ENCODE results near the gene EGFL7. TPM values are rescaled to one million over a fixed set of nuclear protein-coding genes. Genes with fewer than 3 reads are reported as not detected.
A peak's percentile ranks its signal among the peaks of the same experiment; 100 is the strongest.

Gene EGFL7
- total and polyA plus RNA-seq, 2 of the 13 experiments (the other 11 are each of a cell fraction or from before 2014, with no cell fraction given) = 0.20 to 5.1 TPM

DNA sequence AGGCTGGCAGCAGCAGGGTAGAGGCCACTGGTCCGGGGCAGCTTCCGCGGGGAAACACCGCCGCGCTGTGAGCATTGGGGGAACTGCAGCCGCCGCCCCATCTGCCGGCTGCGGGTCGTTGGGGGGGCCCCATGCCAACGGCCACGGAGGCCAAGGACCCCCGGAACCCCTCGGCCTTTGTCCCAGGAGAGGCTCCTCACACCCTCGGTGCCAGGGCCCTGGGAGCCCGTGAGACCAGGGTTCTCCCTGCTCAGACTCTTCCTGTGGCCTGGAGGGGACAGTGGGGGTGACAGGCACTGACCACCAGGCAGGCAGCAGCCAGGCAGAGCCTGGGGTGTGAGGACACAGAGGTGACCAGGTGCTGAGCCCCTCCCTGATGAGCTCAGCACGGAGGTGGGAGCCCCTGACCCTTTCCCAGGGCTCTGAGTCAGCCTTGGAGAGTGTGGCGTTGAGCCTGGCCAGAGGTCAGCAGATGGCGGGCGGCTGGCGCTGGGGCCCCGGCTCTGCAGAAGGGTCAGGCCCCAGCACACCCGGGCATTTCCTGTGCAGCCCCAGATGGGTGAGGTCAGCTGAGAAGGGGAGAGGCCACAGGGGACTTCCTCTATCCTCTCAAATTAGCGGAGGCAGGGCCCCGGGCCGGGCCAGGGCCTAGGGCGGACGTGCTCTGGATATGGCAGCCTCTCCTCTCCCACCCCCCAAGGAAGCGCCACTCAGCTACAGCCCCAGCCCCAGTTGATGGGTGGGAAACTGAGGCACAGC is 17.9 kb upstream of the EGFL7 start (continued):
- TF ChIP-seq, protein P1, sequence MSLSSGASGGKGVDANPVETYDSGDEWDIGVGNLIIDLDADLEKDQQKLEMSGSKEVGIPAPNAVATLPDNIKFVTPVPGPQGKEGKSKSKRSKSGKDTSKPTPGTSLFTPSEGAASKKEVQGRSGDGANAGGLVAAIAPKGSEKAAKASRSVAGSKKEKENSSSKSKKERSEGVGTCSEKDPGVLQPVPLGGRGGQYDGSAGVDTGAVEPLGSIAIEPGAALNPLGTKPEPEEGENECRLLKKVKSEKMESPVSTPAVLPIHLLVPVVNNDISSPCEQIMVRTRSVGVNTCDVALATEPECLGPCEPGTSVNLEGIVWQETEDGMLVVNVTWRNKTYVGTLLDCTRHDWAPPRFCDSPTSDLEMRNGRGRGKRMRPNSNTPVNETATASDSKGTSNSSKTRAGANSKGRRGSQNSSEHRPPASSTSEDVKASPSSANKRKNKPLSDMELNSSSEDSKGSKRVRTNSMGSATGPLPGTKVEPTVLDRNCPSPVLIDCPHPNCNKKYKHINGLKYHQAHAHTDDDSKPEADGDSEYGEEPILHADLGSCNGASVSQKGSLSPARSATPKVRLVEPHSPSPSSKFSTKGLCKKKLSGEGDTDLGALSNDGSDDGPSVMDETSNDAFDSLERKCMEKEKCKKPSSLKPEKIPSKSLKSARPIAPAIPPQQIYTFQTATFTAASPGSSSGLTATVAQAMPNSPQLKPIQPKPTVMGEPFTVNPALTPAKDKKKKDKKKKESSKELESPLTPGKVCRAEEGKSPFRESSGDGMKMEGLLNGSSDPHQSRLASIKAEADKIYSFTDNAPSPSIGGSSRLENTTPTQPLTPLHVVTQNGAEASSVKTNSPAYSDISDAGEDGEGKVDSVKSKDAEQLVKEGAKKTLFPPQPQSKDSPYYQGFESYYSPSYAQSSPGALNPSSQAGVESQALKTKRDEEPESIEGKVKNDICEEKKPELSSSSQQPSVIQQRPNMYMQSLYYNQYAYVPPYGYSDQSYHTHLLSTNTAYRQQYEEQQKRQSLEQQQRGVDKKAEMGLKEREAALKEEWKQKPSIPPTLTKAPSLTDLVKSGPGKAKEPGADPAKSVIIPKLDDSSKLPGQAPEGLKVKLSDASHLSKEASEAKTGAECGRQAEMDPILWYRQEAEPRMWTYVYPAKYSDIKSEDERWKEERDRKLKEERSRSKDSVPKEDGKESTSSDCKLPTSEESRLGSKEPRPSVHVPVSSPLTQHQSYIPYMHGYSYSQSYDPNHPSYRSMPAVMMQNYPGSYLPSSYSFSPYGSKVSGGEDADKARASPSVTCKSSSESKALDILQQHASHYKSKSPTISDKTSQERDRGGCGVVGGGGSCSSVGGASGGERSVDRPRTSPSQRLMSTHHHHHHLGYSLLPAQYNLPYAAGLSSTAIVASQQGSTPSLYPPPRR (CRISPR knock-in tag; IDR thresholded peaks at IDR 0.05; ENCODE audit: borderline replicate concordance) = peak; percentile 44; the same call in 1 of the 2 replicates
- no peak; the same call in 1 of the 2 replicates for TF ChIP-seq ZNF724P (CRISPR knock-in tag; IDR thresholded peaks at IDR 0.05; ENCODE audit: borderline replicate concordance)
- 0 out of 2 replicates have a peak, but pooled peaks have one; percentile 25 for TF ChIP-seq ZNF556 (CRISPR knock-in tag; IDR thresholded peaks at IDR 0.05; ENCODE audit: borderline replicate concordance)
- TF ChIP-seq, protein P2, sequence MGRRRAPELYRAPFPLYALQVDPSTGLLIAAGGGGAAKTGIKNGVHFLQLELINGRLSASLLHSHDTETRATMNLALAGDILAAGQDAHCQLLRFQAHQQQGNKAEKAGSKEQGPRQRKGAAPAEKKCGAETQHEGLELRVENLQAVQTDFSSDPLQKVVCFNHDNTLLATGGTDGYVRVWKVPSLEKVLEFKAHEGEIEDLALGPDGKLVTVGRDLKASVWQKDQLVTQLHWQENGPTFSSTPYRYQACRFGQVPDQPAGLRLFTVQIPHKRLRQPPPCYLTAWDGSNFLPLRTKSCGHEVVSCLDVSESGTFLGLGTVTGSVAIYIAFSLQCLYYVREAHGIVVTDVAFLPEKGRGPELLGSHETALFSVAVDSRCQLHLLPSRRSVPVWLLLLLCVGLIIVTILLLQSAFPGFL (CRISPR knock-in tag; IDR thresholded peaks at IDR 0.05) = no peak
- TF ChIP-seq EP300 (IDR thresholded peaks at IDR 0.05; ENCODE audit: low read depth in 2 of 2, low read length in 2 of 2) = no peak
- TF ChIP-seq EP300 (CRISPR knock-in tag; IDR thresholded peaks at IDR 0.05; ENCODE audit: borderline replicate concordance) = no peak
- peak; percentile 25; the same call in 1 of the 2 replicates for TF ChIP-seq ZNF350 (CRISPR knock-in tag; IDR thresholded peaks at IDR 0.05; ENCODE audit: borderline replicate concordance, low read depth)
- TF ChIP-seq RAD21 (CRISPR knock-in tag; IDR thresholded peaks at IDR 0.05) = peak; percentile 72
- TF ChIP-seq, protein P3, sequence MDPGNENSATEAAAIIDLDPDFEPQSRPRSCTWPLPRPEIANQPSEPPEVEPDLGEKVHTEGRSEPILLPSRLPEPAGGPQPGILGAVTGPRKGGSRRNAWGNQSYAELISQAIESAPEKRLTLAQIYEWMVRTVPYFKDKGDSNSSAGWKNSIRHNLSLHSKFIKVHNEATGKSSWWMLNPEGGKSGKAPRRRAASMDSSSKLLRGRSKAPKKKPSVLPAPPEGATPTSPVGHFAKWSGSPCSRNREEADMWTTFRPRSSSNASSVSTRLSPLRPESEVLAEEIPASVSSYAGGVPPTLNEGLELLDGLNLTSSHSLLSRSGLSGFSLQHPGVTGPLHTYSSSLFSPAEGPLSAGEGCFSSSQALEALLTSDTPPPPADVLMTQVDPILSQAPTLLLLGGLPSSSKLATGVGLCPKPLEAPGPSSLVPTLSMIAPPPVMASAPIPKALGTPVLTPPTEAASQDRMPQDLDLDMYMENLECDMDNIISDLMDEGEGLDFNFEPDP (CRISPR knock-in tag; conservative IDR thresholded peaks at IDR 0.05) = no peak
- TF ChIP-seq ZFP36 (IDR thresholded peaks at IDR 0.05; ENCODE audit: borderline replicate concordance, low read depth, low read length, partially characterized antibody) = no peak
- TF ChIP-seq PHF20 (CRISPR knock-in tag; IDR thresholded peaks at IDR 0.05) = peak; percentile 43; the same call in 1 of the 2 replicates
- TF ChIP-seq AKAP8 (CRISPR knock-in tag; IDR thresholded peaks at IDR 0.05) = peak; percentile 38; the same call in 1 of the 2 replicates
- TF ChIP-seq MZF1 (CRISPR knock-in tag; IDR thresholded peaks at IDR 0.05; ENCODE audit: borderline replicate concordance) = no peak
- no peak for TF ChIP-seq ZNF75D (CRISPR knock-in tag; IDR thresholded peaks at IDR 0.05; ENCODE audit: borderline replicate concordance)
- TF ChIP-seq, protein P4, sequence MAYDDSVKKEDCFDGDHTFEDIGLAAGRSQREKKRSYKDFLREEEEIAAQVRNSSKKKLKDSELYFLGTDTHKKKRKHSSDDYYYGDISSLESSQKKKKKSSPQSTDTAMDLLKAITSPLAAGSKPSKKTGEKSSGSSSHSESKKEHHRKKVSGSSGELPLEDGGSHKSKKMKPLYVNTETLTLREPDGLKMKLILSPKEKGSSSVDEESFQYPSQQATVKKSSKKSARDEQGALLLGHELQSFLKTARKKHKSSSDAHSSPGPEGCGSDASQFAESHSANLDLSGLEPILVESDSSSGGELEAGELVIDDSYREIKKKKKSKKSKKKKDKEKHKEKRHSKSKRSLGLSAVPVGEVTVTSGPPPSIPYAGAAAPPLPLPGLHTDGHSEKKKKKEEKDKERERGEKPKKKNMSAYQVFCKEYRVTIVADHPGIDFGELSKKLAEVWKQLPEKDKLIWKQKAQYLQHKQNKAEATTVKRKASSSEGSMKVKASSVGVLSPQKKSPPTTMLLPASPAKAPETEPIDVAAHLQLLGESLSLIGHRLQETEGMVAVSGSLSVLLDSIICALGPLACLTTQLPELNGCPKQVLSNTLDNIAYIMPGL (CRISPR knock-in tag; IDR thresholded peaks at IDR 0.05; ENCODE audit: borderline replicate concordance in 1 of 2, low read depth in 1 of 2) = peak; percentile 45 to 70; a peak in 2 of 4 replicates

All from HepG2 (cell line).